PC-9 (cell line): ENCODE data around the gene FKBP5.

Source experiments
- EZH2 ChIP-seq: fragments of 200-600 bp; sonication (generic); IDR thresholded peaks from 2 replicates; pipeline ENCODE4 v1.8.0; 2017; ENCODE audit warnings: antibody characterized with exemption, low read depth
- TF ChIP-seq, protein P1 (sequence below): fragments of 200-600 bp; sonication (generic); conservative IDR thresholded peaks from 2 replicates; pipeline ENCODE4 v1.6.1; 2017; ENCODE audit warnings: mixed run types, antibody characterized with exemption, mild to moderate bottlenecking, moderate library complexity

DNA sequence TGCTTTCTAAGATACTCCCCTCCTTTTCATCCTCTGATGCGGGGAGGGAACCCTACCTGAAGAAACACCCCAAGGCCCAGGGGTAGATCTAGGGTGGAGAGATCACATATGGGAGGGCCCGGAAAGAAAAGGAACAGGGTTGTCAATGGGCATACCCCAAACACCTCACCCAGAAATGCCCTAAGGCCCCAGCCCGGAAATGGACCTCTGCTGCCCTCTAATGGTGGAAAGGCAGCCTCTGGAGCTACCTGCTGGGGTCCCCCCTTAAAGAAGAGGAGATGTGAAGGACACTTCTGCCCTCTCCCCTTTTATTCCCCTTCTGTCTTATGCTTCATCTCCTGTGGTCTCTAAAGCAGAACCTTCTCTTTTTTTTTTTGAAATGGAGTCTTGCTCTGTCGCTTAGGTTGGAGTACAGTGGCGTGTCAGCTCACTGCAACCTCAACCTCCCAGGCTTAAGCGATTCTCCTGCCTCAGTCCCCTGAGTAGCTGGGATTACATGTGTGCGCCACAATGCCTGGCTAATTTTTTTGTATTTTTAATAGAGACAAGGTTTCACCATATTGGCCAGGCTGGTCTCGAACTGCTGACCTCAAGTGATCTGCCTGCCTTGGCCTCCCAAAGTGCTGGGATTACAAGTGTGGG lies 47.7 kb upstream of the FKBP5 start:
- TF ChIP-seq, protein P1, sequence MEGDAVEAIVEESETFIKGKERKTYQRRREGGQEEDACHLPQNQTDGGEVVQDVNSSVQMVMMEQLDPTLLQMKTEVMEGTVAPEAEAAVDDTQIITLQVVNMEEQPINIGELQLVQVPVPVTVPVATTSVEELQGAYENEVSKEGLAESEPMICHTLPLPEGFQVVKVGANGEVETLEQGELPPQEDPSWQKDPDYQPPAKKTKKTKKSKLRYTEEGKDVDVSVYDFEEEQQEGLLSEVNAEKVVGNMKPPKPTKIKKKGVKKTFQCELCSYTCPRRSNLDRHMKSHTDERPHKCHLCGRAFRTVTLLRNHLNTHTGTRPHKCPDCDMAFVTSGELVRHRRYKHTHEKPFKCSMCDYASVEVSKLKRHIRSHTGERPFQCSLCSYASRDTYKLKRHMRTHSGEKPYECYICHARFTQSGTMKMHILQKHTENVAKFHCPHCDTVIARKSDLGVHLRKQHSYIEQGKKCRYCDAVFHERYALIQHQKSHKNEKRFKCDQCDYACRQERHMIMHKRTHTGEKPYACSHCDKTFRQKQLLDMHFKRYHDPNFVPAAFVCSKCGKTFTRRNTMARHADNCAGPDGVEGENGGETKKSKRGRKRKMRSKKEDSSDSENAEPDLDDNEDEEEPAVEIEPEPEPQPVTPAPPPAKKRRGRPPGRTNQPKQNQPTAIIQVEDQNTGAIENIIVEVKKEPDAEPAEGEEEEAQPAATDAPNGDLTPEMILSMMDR = peak; percentile 88
- no peak for TF ChIP-seq EZH2
